Stomach (tissue), 9 donors: ENCODE results near the gene ZNF518B. TPM values are rescaled to one million over a fixed set of nuclear protein-coding genes. Genes with fewer than 3 reads are reported as not detected.

ENCODE experiments used
- DNase-seq, 2 donors: peaks; one replicate each; pipeline versions ENCODE4 v3.0.0 to v3.0.0-alpha.2; 2013 to 2019
- H3K27ac ChIP-seq, 5 donors: fragments of 200-600 bp in 4 of 5; sonication (generic) in 4 of 5; one replicate each; pipeline ENCODE4 v1.5.1; 2013 to 2019; ENCODE audit warnings: mild to moderate bottlenecking in 1 of 5, moderate library complexity in 1 of 5
- H3K27me3 ChIP-seq, 3 donors: fragments of 200-600 bp; sonication (generic); one replicate each; pipeline ENCODE4 v1.5.1; 2017 to 2019; ENCODE audit warnings: mixed run types in 1 of 3
- H3K36me3 ChIP-seq, 4 donors: fragments of 200-600 bp; sonication (generic); 1 replicate in 3 of 4; 2 replicates in 1 of 4; pipeline ENCODE4 v1.5.1; 2016 to 2019
- H3K4me1 ChIP-seq, 4 donors: fragments of 200-600 bp; sonication (generic); one replicate each; pipeline ENCODE4 v1.5.1; 2016 to 2019
- H3K4me3 ChIP-seq, 4 donors: fragments of 200-600 bp; sonication (generic) in 3 of 4; one replicate each; pipeline ENCODE4 v1.5.1; 2016 to 2019; ENCODE audit warnings: mild to moderate bottlenecking in 1 of 4
- H3K9me3 ChIP-seq, 4 donors: fragments of 200-600 bp; sonication (generic); one replicate each; pipeline ENCODE4 v1.5.1; 2016 to 2019
- CTCF ChIP-seq, 7 experiments: fragments of 450-650 bp in 4 of 7; fragments of 200-600 bp in 3 of 7; sonication (generic) in 3 of 7; IDR thresholded peaks; one replicate each; pipeline ENCODE4 v1.5.1; 2016 to 2019; ENCODE audit warnings: antibody characterized with exemption in 7 of 7, control low read depth in 2 of 7, mild to moderate bottlenecking in 1 of 7
- EP300 ChIP-seq: sonication (generic); formaldehyde crosslinking; IDR thresholded peaks from one replicate; pipeline ENCODE4 v1.6.1; 2017; ENCODE audit warnings: antibody characterized with exemption
- POLR2A ChIP-seq, 4 donors: fragments of 450-650 bp; IDR thresholded peaks; one replicate each; pipeline ENCODE4 v1.6.1; 2016; ENCODE audit warnings: antibody characterized with exemption in 4 of 4, control low read depth in 2 of 4, mild to moderate bottlenecking in 1 of 4, moderate library complexity in 1 of 4
- POLR2AphosphoS5 ChIP-seq, 3 donors: sonication (generic); formaldehyde crosslinking; IDR thresholded peaks; one replicate each; pipeline ENCODE4 v1.6.1; 2016; ENCODE audit warnings: antibody characterized with exemption in 3 of 3
- WGBS, 5 donors: extraction: QIAGEN DNeasy Blood & Tissue Kit in 3 of 5; methylation state at CpG; one replicate each; pipeline versions ENCODE4 v1.1.5 to v1.1.7; 2013 to 2018; 5-methylcytosine and 5-hydroxymethylcytosine counted together
- intact Hi-C: fragments of 100-400 bp; cut with DNase I; formaldehyde crosslinking; loops from one replicate; pipeline ENCODE4 v1.15.1; 2023; ENCODE audit warnings: low total_unique reads
- polyA plus RNA-seq, 3 donors: library from polyadenylated mRNA; stranded (reverse); fragments of 200-250 nt; gene quantifications; one replicate each; pipeline ENCODE4 v1.2.3, GENCODE V29; 2013
- total RNA-seq, 5 donors: library from RNA; depleted of rRNA; stranded (reverse); fragments of >200 nt; gene quantifications; one replicate each; pipeline versions ENCODE4 v1.1.0 to v1.2.3, GENCODE V29; 2014 to 2016
- donor health status: healthy with polysubstance abuse.
- donor health status: Bipolar disorder and iron deficiency.
- donor health status: healthy.

ZNF518B gene
- total and polyA plus RNA-seq, 8 donors: 3.5 to 40.6 (median 8.3) TPM

- Histone ChIP-seq H3K4me1 (peaks cover 5 to 18% (median 13%) of the 10 kb centered on the region in 4 donors), H3K4me3 (no peak overlapping the region), H3K27me3 (peaks cover 0 to 7% (median 4%) of the 10 kb centered on the region in 3 donors), H3K27ac (no peak overlapping the region), H3K36me3 (peaks cover 5 to 49% (median 37%) of the 10 kb centered on the region in 4 donors), H3K9me3 (peaks cover 0 to 13% (median 3%) of the 10 kb centered on the region in 4 donors)
- intact Hi-C loops: no loop called here
- DNase-seq: no peak
- WGBS, 5 donors: 94 to 100% (median 97%) methylated on average over 2 of the region's 2 CpGs
- TF ChIP-seq POLR2A (IDR thresholded peaks at IDR 0.05) (no peak), CTCF (IDR thresholded peaks at IDR 0.05) (no peak), POLR2AphosphoS5 (IDR thresholded peaks at IDR 0.05) (no peak), EP300 (no peak)
Observed at GRCh38 chr4:10455133-10455532, 2.1 kb downstream of the ZNF518B start.

DNA sequence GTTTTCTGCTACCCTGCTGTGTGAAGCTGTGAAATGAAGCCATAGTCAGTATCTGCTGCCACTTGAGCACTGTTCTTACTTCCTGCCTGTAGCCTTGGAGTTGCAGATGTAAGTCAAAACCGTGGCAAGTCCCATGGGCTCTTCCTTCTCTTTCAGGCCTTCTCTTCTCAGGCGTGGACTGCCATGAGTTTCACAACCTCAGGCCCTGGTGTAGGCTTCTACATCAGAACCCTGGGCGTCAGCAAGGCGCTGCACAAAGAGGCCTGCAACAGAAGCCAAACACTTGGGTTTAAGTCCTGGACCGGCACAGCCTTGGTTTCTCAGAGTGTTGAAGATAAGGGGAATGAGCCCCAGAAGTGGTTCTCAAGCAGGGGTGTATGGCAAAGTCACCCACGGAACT, 2.5 kb downstream of the ZNF518B start:
- peaks cover 6 to 53% (median 41%) of the 10 kb centered on the region in 4 donors for H3K36me3 ChIP-seq
- WGBS, 5 donors: 83 to 95% (median 91%) methylated on average over 6 of the region's 6 CpGs
- peaks cover 5 to 18% (median 13%) of the 10 kb centered on the region in 4 donors for H3K4me1 ChIP-seq
- no peak overlapping the region for H3K4me3 ChIP-seq
- DNase-seq: no peak
- H3K9me3 ChIP-seq: peaks cover 0 to 17% (median 6%) of the 10 kb centered on the region in 4 donors
- H3K27me3 ChIP-seq: peaks cover 0 to 4% (median 3%) of the 10 kb centered on the region in 3 donors
- TF ChIP-seq POLR2AphosphoS5 (IDR thresholded peaks at IDR 0.05): no peak
- TF ChIP-seq POLR2A (IDR thresholded peaks at IDR 0.05): no peak
- TF ChIP-seq CTCF (IDR thresholded peaks at IDR 0.05): no peak
- no peak for TF ChIP-seq EP300
- H3K27ac ChIP-seq: no peak overlapping the region
- intact Hi-C loops: no loop called here

DNA sequence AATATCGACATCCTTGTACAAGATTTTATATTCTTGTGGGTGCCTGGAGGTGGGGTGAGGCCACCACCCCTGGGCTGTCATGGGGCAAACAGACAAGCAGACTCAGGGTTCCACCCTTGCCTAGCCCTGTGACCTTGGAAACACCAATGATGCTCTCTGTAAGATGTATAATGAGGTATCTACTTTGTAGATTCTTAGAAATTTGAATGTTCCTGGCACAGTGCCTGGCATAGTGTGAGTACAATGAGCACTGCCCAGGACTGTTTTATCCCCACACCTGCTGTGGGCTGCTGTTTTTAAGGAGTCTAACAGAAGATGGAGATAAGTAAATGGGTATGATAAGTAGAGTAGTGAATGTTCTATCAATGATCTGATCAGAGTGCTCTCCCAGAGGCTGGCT, 3.1 kb downstream of the ZNF518B start:
- 93 to 100% (median 100%) methylated on average over 1 of the region's 1 CpG for WGBS, 5 donors

DNA sequence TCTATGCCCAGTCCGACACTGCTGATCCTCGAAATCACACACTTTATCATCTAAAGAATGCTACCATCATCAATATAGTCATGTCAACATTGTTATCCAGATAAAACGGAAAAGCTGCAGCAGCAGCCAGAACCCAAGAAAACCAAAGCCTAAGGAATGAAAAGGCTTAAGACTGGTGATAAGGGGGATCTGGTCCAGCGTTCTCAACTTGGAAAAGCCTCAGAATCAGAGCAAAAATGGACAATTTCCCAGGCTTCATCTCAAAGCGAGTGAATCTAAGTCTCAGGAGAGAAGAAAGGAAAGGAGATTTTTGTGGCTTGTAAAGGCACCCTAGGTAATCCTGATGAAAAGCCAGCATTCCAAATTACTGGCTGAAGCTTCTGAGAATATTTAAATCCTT, 8.2 kb downstream of the ZNF518B start:
- no peak for TF ChIP-seq POLR2A (IDR thresholded peaks at IDR 0.05)
- TF ChIP-seq CTCF (IDR thresholded peaks at IDR 0.05): no peak
- TF ChIP-seq EP300: no peak
- TF ChIP-seq POLR2AphosphoS5 (IDR thresholded peaks at IDR 0.05): no peak
- H3K27me3 ChIP-seq: no peaks in the 10 kb centered on the region
- no peak for DNase-seq
- no peak overlapping the region for H3K27ac ChIP-seq
- H3K36me3 ChIP-seq: peaks cover 22 to 95% (median 73%) of the 10 kb centered on the region in 4 donors
- no peak overlapping the region for H3K4me3 ChIP-seq
- H3K4me1 ChIP-seq: no peaks in the 10 kb centered on the region
- intact Hi-C loops: no loop called here
- 88 to 93% (median 89%) methylated on average over 5 of the region's 5 CpGs for WGBS, 5 donors
- H3K9me3 ChIP-seq: peaks cover 0 to 71% (median 49%) of the 10 kb centered on the region in 4 donors

More for the DNA sequence above, 3.1 kb downstream of the ZNF518B start:
- no peak for DNase-seq
- H3K4me3 ChIP-seq: no peak overlapping the region
- peaks cover 0 to 19% (median 9%) of the 10 kb centered on the region in 4 donors for H3K9me3 ChIP-seq
- peaks cover 0 to 4% (median 0%) of the 10 kb centered on the region in 3 donors for H3K27me3 ChIP-seq
- no peak overlapping the region for H3K27ac ChIP-seq
- TF ChIP-seq POLR2A (IDR thresholded peaks at IDR 0.05) (no peak), POLR2AphosphoS5 (IDR thresholded peaks at IDR 0.05) (no peak), CTCF (IDR thresholded peaks at IDR 0.05) (no peak), EP300 (no peak)
- H3K36me3 ChIP-seq: peaks cover 6 to 57% (median 44%) of the 10 kb centered on the region in 4 donors
- H3K4me1 ChIP-seq: peaks cover 5 to 18% (median 13%) of the 10 kb centered on the region in 4 donors
- intact Hi-C loops: no loop called here
